Left forelimb (tissue), 1 donor: ENCODE measurements around the gene PDGFD.

ENCODE experiments used
- DNase-seq: peaks from one replicate; pipeline ENCODE4 v3.0.0-alpha.2; 2018; ENCODE audit warnings: low spot score

PDGFD gene

GRCh38 chr11:103920449-103920848, 243.5 kb downstream of the PDGFD start:
- no peak for DNase-seq

- DNase-seq, result no peak
Measured at GRCh38 chr11:103910721-103911120, 253.2 kb downstream of the PDGFD start.

GRCh38 chr11:103907548-103908455, 256.1 kb downstream of the PDGFD start:
- no peak for DNase-seq

- no peak for DNase-seq
Measured at GRCh38 chr11:103907136-103907535, 256.8 kb downstream of the PDGFD start.

GRCh38 chr11:103906291-103906867, 257.6 kb downstream of the PDGFD start:
- no peak for DNase-seq

GRCh38 chr11:103904324-103904667, 259.7 kb downstream of the PDGFD start:
- no peak for DNase-seq

- DNase-seq, result no peak
Measured at GRCh38 chr11:103903621-103904323, 260.2 kb downstream of the PDGFD start.

GRCh38 chr11:103902994-103903393, 261.0 kb downstream of the PDGFD start:
- no peak for DNase-seq

- no peak for DNase-seq
Measured at GRCh38 chr11:103901656-103902055, 262.3 kb downstream of the PDGFD start.

- DNase-seq, result no peak
Measured at GRCh38 chr11:103898577-103899336, 265.2 kb downstream of the PDGFD start.

- DNase-seq, result no peak
Measured at GRCh38 chr11:103898065-103898464, 265.9 kb downstream of the PDGFD start.

GRCh38 chr11:103897160-103897936, 266.6 kb downstream of the PDGFD start:
- DNase-seq, result no peak

GRCh38 chr11:103895106-103895505, 268.8 kb downstream of the PDGFD start:
- no peak for DNase-seq

GRCh38 chr11:103894673-103895072, 269.3 kb downstream of the PDGFD start:
- DNase-seq, result no peak

- no peak for DNase-seq
Measured at GRCh38 chr11:103894034-103894433, 269.9 kb downstream of the PDGFD start.

GRCh38 chr11:103893371-103893770, 270.6 kb downstream of the PDGFD start:
- no peak for DNase-seq

- DNase-seq, result no peak
Measured at GRCh38 chr11:103892603-103893002, 271.3 kb downstream of the PDGFD start.

GRCh38 chr11:103890654-103891053, 273.3 kb downstream of the PDGFD start:
- DNase-seq, result no peak

- DNase-seq, result no peak
Measured at GRCh38 chr11:103889679-103890078, 274.3 kb downstream of the PDGFD start.

GRCh38 chr11:103888541-103888951, 275.4 kb downstream of the PDGFD start:
- no peak for DNase-seq

GRCh38 chr11:103887001-103887658, 276.8 kb downstream of the PDGFD start:
- DNase-seq, result no peak
